A549 (cell line): ENCODE results near the gene GNB5. TPM values are rescaled to one million over a fixed set of nuclear protein-coding genes. Genes with fewer than 3 reads are reported as not detected.

ENCODE experiments used
- ATAC-seq, 2 experiments: fragments of 200-7000 bp in 1 of 2; fragments of >200 bp in 1 of 2; cut with Nextera tagmentation in 1 of 2; cut with Tn5 transposase in 1 of 2; 3 replicates each; pipeline versions ENCODE4 v1.8.0 to v1.9.1; 2018 to 2020; ENCODE audit warnings: mild to moderate bottlenecking in 1 of 2, moderate library complexity in 1 of 2
- CTCF ChIA-PET: fragments of 300-600 bp; sonication (Branson Sonifier 250); formaldehyde crosslinking; extraction: SDS; loops from one replicate; lab custom pipeline; 2021; ENCODE audit warnings: antibody characterized with exemption, inconsistent platforms; lab: Yijun Ruan, JAX
- POLR2A ChIA-PET: fragments of 350-600 bp; formaldehyde crosslinking; extraction: SDS; loops from one replicate; lab custom pipeline; 2021; ENCODE audit warnings: antibody characterized with exemption, inconsistent platforms; lab: Yijun Ruan, JAX
- DNase-seq, 2 experiments: peaks; one replicate each; pipeline versions ENCODE4 v3.0.0 to v3.0.0-alpha.2; 2011 to 2016; ENCODE audit warnings: low read depth in 1 of 2, low spot score in 1 of 2
- FAIRE-seq: peaks from 2 replicates; lab custom pipeline; 2011; peaks lifted over from hg19 to GRCh38; lab: Jason Lieb, UNC
- H3K27ac ChIP-seq, 2 experiments: fragments of >200 bp; sonication (Bioruptor Twin); formaldehyde crosslinking; 3 replicates each; pipeline ENCODE4 v1.5.1; 2016 to 2017
- H3K4me1 ChIP-seq: fragments of >200 bp; sonication (Bioruptor Twin); formaldehyde crosslinking; 3 replicates; pipeline ENCODE4 v1.6.1; 2016
- H3K4me2 ChIP-seq: fragments of >200 bp; sonication (Bioruptor Twin); formaldehyde crosslinking; 3 replicates; pipeline ENCODE4 v1.6.1; 2016
- H3K4me3 ChIP-seq: fragments of >200 bp; sonication (Bioruptor Twin); formaldehyde crosslinking; 3 replicates; pipeline ENCODE4 v1.5.1; 2016
- H3K9me3 ChIP-seq: fragments of >200 bp; sonication (Bioruptor Twin); formaldehyde crosslinking; 3 replicates; pipeline ENCODE4 v1.6.1; 2016
- CBX2 ChIP-seq: fragments of 200-600 bp; sonication (generic); IDR thresholded peaks from 2 replicates; pipeline ENCODE4 v1.6.1; 2016; ENCODE audit warnings: low read depth, mild to moderate bottlenecking, borderline replicate concordance
- CEBPB ChIP-seq, 2 experiments: fragments of >200 bp in 1 of 2; sonication (Bioruptor Twin) in 1 of 2; formaldehyde crosslinking in 1 of 2; IDR thresholded peaks; 2 replicates each; pipeline ENCODE4 v1.6.1; 2012 to 2016
- EHF ChIP-seq: fragments of 250-450 bp; sonication (Bioruptor Pico); IDR thresholded peaks from 2 replicates; pipeline ENCODE4 v1.5.0; 2020; ENCODE audit warnings: mild to moderate bottlenecking
- EP300 ChIP-seq, 2 experiments: fragments of >200 bp; sonication (Bioruptor Twin); formaldehyde crosslinking; IDR thresholded peaks; 2 replicates in 1 of 2; 3 replicates in 1 of 2; pipeline ENCODE4 v1.6.1; 2016 to 2017
- FOSL2 ChIP-seq, 2 experiments: fragments of 450-650 bp in 1 of 2; fragments of >200 bp in 1 of 2; sonication (Bioruptor Twin) in 1 of 2; formaldehyde crosslinking; IDR thresholded peaks; 2 replicates each; pipeline versions ENCODE4 v1.5.0 to v1.6.1; 2016 to 2020; ENCODE audit warnings: mild to moderate bottlenecking in 1 of 2, moderate library complexity in 1 of 2
- GATA3 ChIP-seq: IDR thresholded peaks from 2 replicates; pipeline ENCODE4 v1.6.1; 2012; ENCODE audit warnings: borderline replicate concordance
- HEYL ChIP-seq: fragments of 250-450 bp; sonication (Bioruptor Pico); IDR thresholded peaks from 2 replicates; pipeline ENCODE4 v1.8.0; 2021; ENCODE audit warnings: mild to moderate bottlenecking, moderate library complexity
- KDM1A ChIP-seq: fragments of 200-600 bp; sonication (generic); IDR thresholded peaks from 2 replicates; pipeline ENCODE4 v1.6.1; 2016; ENCODE audit warnings: low read depth, mild to moderate bottlenecking
- KDM5A ChIP-seq: fragments of 200-600 bp; sonication (generic); IDR thresholded peaks from 2 replicates; pipeline ENCODE4 v1.6.1; 2016; ENCODE audit warnings: antibody characterized with exemption, mild to moderate bottlenecking
- MAFK ChIP-seq: fragments of 450-650 bp; IDR thresholded peaks from 2 replicates; pipeline ENCODE4 v1.6.1; 2014; ENCODE audit not compliant: partially characterized antibody
- MAZ ChIP-seq: fragments of 150-350 bp; IDR thresholded peaks from 2 replicates; pipeline ENCODE4 v1.6.1; 2014; ENCODE audit warnings: antibody characterized with exemption, low read depth, low read length, borderline replicate concordance
- MYC ChIP-seq: IDR thresholded peaks from 2 replicates; pipeline ENCODE4 v1.6.1; 2012; ENCODE audit warnings: mild to moderate bottlenecking, inconsistent platforms, low read length, improper control_type of control experiment, borderline replicate concordance
- NFE2L2 ChIP-seq: fragments of 150-350 bp; conservative IDR thresholded peaks from 2 replicates; pipeline ENCODE4 v1.6.1; 2014; ENCODE audit warnings: low read length
- POLR2A ChIP-seq: IDR thresholded peaks from 2 replicates; pipeline ENCODE4 v1.6.1; 2012; ENCODE audit warnings: mild to moderate bottlenecking, low read length
- RAD21 ChIP-seq, 2 experiments: fragments of >200 bp in 1 of 2; sonication (Bioruptor Twin) in 1 of 2; formaldehyde crosslinking in 1 of 2; IDR thresholded peaks in 1 of 2; conservative IDR thresholded peaks in 1 of 2; 2 replicates in 1 of 2; 3 replicates in 1 of 2; pipeline ENCODE4 v1.6.1; 2012 to 2018; ENCODE audit warnings: inconsistent platforms in 1 of 2
- RARB ChIP-seq: fragments of 250-450 bp; sonication (Bioruptor Pico); IDR thresholded peaks from 2 replicates; pipeline ENCODE4 v1.8.0; 2021; ENCODE audit warnings: mild to moderate bottlenecking, moderate library complexity
- RFX5 ChIP-seq: fragments of 450-650 bp; IDR thresholded peaks from 2 replicates; pipeline ENCODE4 v1.7.1; 2014; ENCODE audit warnings: antibody characterized with exemption, mild to moderate bottlenecking, moderate library complexity
- SMC3 ChIP-seq: fragments of >200 bp; sonication (Bioruptor Twin); formaldehyde crosslinking; IDR thresholded peaks from 3 replicates; pipeline ENCODE4 v1.6.1; 2018; ENCODE audit warnings: inconsistent platforms
- SREBF2 ChIP-seq: fragments of 450-650 bp; IDR thresholded peaks from 2 replicates; pipeline ENCODE4 v1.6.1; 2014; ENCODE audit warnings: mild to moderate bottlenecking, moderate library complexity
- TFCP2L1 ChIP-seq: fragments of 250-450 bp; sonication (Bioruptor Pico); IDR thresholded peaks from 2 replicates; pipeline ENCODE4 v1.5.0; 2021; ENCODE audit warnings: mild to moderate bottlenecking
- TP53 ChIP-seq: fragments of 250-450 bp; sonication (Bioruptor Pico); IDR thresholded peaks from 2 replicates; pipeline ENCODE4 v1.5.0; 2021; ENCODE audit warnings: mild to moderate bottlenecking, moderate library complexity
- WGBS: methylation state at CpG from one replicate; pipeline ENCODE4 v1.1.6; 2017; ENCODE audit errors: missing lambda C conversion rate; 5-methylcytosine and 5-hydroxymethylcytosine counted together
- polyA plus RNA-seq, 4 experiments: library from polyadenylated mRNA; depleted of rRNA in 3 of 4; stranded (reverse); fragments of >200 nt; fragmentation: RNase III in 1 of 4; extraction: RNeasy Plus Mini Kit Qiagen cat#74134 plus additional on column Dnase treatment in 1 of 4; gene quantifications; 2 replicates in 3 of 4; 3 replicates in 1 of 4; pipeline ENCODE4 v1.2.3, GENCODE V29; 2011 to 2017
- TF ChIP-seq, protein P1 (sequence below): fragments of >200 bp; sonication (Bioruptor Twin); formaldehyde crosslinking; IDR thresholded peaks from 2 replicates; pipeline ENCODE4 v1.6.1; 2016
- TF ChIP-seq, protein P2 (sequence below): fragments of >200 bp; sonication (Bioruptor Twin); formaldehyde crosslinking; IDR thresholded peaks from 3 replicates; pipeline ENCODE4 v1.6.1; 2016
- TF ChIP-seq, protein P3 (sequence below): IDR thresholded peaks from 2 replicates; pipeline ENCODE4 v1.6.1; 2012
- TF ChIP-seq, protein P4 (sequence below): fragments of 200-600 bp; sonication (generic); IDR thresholded peaks from 2 replicates; pipeline ENCODE4 v1.6.1; 2016; ENCODE audit warnings: antibody characterized with exemption, mild to moderate bottlenecking, moderate library complexity
- TF ChIP-seq, protein P5 (sequence below): fragments of 150-350 bp; IDR thresholded peaks from 2 replicates; pipeline ENCODE4 v1.6.1; 2014; ENCODE audit warnings: low read depth, mild to moderate bottlenecking, low read length

Gene GNB5
- polyA plus RNA-seq, 2 of the 4 experiments (the other 2 are of a cell fraction), result 57.2 to 67.5 TPM

DNA sequence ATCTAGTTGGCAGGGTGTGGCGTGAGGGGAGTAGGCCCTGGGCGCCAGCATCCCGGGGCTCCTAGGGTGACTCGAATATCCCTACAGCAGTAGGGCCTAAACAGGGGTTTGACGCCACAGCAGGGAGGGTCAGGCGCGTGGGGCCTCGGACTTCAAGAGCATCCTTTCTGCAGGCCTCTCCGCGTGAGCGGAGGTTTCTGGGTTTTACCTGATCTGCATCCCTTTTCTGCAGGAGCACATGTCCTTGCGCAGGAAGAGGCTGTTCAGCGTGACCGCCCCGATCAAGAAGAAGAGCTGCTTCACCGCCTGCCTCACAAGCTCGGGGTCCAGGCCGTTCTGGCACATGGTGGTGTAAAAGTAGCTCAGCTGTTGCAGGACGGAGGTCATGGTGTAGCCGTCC is 13.5 kb upstream of the GNB5 start:
- Histone ChIP-seq H3K4me2 (no peak overlapping the region), H3K27ac (no peak overlapping the region), H3K4me3 (no peak overlapping the region), H3K4me1 (no peaks in the 10 kb centered on the region), H3K9me3 (no peaks in the 10 kb centered on the region)
- TF ChIP-seq, protein P1, sequence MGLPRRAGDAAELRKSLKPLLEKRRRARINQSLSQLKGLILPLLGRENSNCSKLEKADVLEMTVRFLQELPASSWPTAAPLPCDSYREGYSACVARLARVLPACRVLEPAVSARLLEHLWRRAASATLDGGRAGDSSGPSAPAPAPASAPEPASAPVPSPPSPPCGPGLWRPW, result no peak
- no peak for TF ChIP-seq RARB
- TF ChIP-seq, protein P2, sequence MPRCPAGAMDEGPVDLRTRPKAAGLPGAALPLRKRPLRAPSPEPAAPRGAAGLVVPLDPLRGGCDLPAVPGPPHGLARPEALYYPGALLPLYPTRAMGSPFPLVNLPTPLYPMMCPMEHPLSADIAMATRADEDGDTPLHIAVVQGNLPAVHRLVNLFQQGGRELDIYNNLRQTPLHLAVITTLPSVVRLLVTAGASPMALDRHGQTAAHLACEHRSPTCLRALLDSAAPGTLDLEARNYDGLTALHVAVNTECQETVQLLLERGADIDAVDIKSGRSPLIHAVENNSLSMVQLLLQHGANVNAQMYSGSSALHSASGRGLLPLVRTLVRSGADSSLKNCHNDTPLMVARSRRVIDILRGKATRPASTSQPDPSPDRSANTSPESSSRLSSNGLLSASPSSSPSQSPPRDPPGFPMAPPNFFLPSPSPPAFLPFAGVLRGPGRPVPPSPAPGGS, result no peak
- no peak for TF ChIP-seq RAD21 (conservative IDR thresholded peaks at IDR 0.05 in 1 of 2, IDR thresholded peaks at IDR 0.05 in 1 of 2)
- no peak for TF ChIP-seq EHF
- TF ChIP-seq SREBF2, result no peak
- TF ChIP-seq KDM1A, result no peak
- no peak for TF ChIP-seq MAFK
- TF ChIP-seq, protein P3, sequence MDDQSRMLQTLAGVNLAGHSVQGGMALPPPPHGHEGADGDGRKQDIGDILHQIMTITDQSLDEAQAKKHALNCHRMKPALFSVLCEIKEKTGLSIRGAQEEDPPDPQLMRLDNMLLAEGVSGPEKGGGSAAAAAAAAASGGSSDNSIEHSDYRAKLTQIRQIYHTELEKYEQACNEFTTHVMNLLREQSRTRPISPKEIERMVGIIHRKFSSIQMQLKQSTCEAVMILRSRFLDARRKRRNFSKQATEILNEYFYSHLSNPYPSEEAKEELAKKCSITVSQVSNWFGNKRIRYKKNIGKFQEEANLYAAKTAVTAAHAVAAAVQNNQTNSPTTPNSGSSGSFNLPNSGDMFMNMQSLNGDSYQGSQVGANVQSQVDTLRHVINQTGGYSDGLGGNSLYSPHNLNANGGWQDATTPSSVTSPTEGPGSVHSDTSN, result no peak
- TF ChIP-seq NFE2L2, result no peak
- no peak for TF ChIP-seq GATA3
- TF ChIP-seq MYC, result no peak
- TF ChIP-seq, protein P4, sequence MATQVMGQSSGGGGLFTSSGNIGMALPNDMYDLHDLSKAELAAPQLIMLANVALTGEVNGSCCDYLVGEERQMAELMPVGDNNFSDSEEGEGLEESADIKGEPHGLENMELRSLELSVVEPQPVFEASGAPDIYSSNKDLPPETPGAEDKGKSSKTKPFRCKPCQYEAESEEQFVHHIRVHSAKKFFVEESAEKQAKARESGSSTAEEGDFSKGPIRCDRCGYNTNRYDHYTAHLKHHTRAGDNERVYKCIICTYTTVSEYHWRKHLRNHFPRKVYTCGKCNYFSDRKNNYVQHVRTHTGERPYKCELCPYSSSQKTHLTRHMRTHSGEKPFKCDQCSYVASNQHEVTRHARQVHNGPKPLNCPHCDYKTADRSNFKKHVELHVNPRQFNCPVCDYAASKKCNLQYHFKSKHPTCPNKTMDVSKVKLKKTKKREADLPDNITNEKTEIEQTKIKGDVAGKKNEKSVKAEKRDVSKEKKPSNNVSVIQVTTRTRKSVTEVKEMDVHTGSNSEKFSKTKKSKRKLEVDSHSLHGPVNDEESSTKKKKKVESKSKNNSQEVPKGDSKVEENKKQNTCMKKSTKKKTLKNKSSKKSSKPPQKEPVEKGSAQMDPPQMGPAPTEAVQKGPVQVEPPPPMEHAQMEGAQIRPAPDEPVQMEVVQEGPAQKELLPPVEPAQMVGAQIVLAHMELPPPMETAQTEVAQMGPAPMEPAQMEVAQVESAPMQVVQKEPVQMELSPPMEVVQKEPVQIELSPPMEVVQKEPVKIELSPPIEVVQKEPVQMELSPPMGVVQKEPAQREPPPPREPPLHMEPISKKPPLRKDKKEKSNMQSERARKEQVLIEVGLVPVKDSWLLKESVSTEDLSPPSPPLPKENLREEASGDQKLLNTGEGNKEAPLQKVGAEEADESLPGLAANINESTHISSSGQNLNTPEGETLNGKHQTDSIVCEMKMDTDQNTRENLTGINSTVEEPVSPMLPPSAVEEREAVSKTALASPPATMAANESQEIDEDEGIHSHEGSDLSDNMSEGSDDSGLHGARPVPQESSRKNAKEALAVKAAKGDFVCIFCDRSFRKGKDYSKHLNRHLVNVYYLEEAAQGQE, result no peak
- TF ChIP-seq CBX2, result no peak
- no peak for TF ChIP-seq KDM5A
- no peak for TF ChIP-seq HEYL (CRISPR knock-in tag)
- TF ChIP-seq RFX5, result no peak
- TF ChIP-seq CEBPB (IDR thresholded peaks at IDR 0.05), result no peak
- ATAC-seq, result no peak
- WGBS, result 94% methylated on average over 20 of the region's 20 CpGs
- no peak for DNase-seq
- ChIA-PET POLR2A (no interaction called here), CTCF (interaction anchor here (1.0 to 5.1 kb wide), 5 partner anchors 9 to 49 kb away, joined by 3 to 21 read pairs (median 6); no protein-coding TSS in a partner anchor)
- FAIRE-seq, result no peak

DNA sequence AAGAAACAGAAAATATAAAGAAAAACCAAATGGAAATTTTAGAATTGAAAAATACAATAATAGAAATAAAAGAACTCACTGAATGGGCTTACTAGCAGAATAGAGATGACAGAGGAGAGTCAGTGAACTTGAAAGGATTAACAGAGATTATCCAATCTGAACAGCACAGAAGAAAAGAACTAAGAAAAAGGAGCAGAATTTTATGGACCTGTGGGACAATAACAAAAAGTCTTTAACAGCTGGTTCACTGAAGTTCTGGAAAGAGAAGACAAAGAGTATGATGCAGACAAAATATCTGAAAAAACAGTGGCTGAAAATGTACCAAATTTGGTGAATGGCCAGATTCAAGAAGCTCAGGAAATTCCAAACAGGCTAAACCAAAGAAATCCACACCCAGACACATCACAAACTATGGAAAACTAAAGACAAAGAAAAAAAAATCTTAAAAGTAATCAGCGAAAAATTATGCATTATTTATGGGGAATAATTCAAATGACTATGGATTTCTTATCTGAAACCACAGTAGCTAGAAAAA is 9.7 kb upstream of the GNB5 start:
- no peak for FAIRE-seq
- whole genome bisulfite sequencing, result 76% methylated on average over 1 of the region's 1 CpG
- ATAC-seq, result no peak
- POLR2A ChIA-PET, result no interaction called here
- H3K9me3 ChIP-seq, result no peaks in the 10 kb centered on the region
- H3K4me2 ChIP-seq, result no peak overlapping the region
- H3K4me3 ChIP-seq, result no peak overlapping the region
- DNase-seq, result no peak
- no peak for TF ChIP-seq SMC3
- TF ChIP-seq KDM5A, result no peak
- no peak for TF ChIP-seq KDM1A
- TF ChIP-seq TP53 (CRISPR knock-in tag), result no peak
- TF ChIP-seq, protein P5, sequence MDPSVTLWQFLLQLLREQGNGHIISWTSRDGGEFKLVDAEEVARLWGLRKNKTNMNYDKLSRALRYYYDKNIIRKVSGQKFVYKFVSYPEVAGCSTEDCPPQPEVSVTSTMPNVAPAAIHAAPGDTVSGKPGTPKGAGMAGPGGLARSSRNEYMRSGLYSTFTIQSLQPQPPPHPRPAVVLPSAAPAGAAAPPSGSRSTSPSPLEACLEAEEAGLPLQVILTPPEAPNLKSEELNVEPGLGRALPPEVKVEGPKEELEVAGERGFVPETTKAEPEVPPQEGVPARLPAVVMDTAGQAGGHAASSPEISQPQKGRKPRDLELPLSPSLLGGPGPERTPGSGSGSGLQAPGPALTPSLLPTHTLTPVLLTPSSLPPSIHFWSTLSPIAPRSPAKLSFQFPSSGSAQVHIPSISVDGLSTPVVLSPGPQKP, result no peak
- no peak for TF ChIP-seq FOSL2 (IDR thresholded peaks at IDR 0.05)
- TF ChIP-seq FOSL2 (CRISPR knock-in tag; IDR thresholded peaks at IDR 0.05), result no peak
- no peak for TF ChIP-seq MAZ
- no peak for TF ChIP-seq EP300 (IDR thresholded peaks at IDR 0.05)
- no peak for TF ChIP-seq TFCP2L1 (CRISPR knock-in tag)
- TF ChIP-seq POLR2A, result no peak
- no peak overlapping the region for H3K27ac ChIP-seq
- no peaks in the 10 kb centered on the region for H3K4me1 ChIP-seq
- CTCF ChIA-PET, result interaction anchor here (1.2 to 1.9 kb wide), 2 partner anchors 14 to 26 kb away, joined by 4 to 10 read pairs; no protein-coding TSS in a partner anchor
